Trophoblast cell (in vitro differentiated cells and primary cell): ENCODE results near the gene IGF2BP3.

Source experiments
- DNase-seq, 2 donors: peaks; one replicate each; pipeline ENCODE4 v3.0.0-alpha.2; 2016
- H2AFZ ChIP-seq: 2 replicates; pipeline ENCODE4 v1.6.1; 2013; ENCODE audit warnings: low read length, moderate library complexity, mild to moderate bottlenecking; ENCODE audit not compliant: insufficient read depth, poor library complexity
- H2AK5ac ChIP-seq: 2 replicates; pipeline ENCODE4 v1.6.1; 2013; ENCODE audit warnings: mild to moderate bottlenecking, low read length
- H2BK120ac ChIP-seq: 2 replicates; pipeline ENCODE4 v1.6.1; 2013; ENCODE audit warnings: low read length, mild to moderate bottlenecking, moderate library complexity; ENCODE audit not compliant: insufficient read depth, poor library complexity
- H2BK12ac ChIP-seq: 2 replicates; pipeline ENCODE4 v1.6.1; 2013; ENCODE audit warnings: mild to moderate bottlenecking, low read length, moderate library complexity
- H2BK5ac ChIP-seq: 2 replicates; pipeline ENCODE4 v1.6.1; 2013; ENCODE audit warnings: low read length, low read depth, moderate library complexity, mild to moderate bottlenecking; ENCODE audit not compliant: poor library complexity
- H3K14ac ChIP-seq: 2 replicates; pipeline ENCODE4 v1.6.1; 2013; ENCODE audit warnings: mild to moderate bottlenecking, low read length
- H3K18ac ChIP-seq: 2 replicates; pipeline ENCODE4 v1.6.1; 2013; ENCODE audit warnings: mild to moderate bottlenecking, low read length
- H3K23ac ChIP-seq: 2 replicates; pipeline ENCODE4 v1.6.1; 2013; ENCODE audit warnings: low read length
- H3K27ac ChIP-seq: 2 replicates; pipeline ENCODE4 v1.5.1; 2013; ENCODE audit warnings: low read depth, mild to moderate bottlenecking, inconsistent platforms, low read length, moderate library complexity
- H3K27me3 ChIP-seq: 2 replicates; pipeline ENCODE4 v1.6.1; 2013; ENCODE audit warnings: inconsistent platforms, mild to moderate bottlenecking, low read length, moderate library complexity; ENCODE audit not compliant: insufficient read depth
- H3K36me3 ChIP-seq, 2 experiments: 1 replicate in 1 of 2; 2 replicates in 1 of 2; pipeline ENCODE4 v1.6.1; 2013; ENCODE audit warnings: low read length in 2 of 2, mild to moderate bottlenecking in 2 of 2, moderate library complexity in 1 of 2; ENCODE audit not compliant: insufficient read depth in 2 of 2, control insufficient read depth in 1 of 2
- H3K4ac ChIP-seq: 2 replicates; pipeline ENCODE4 v1.6.1; 2013; ENCODE audit warnings: low read depth, mild to moderate bottlenecking, low read length, moderate library complexity
- H3K4me1 ChIP-seq, 2 experiments: 1 replicate in 1 of 2; 2 replicates in 1 of 2; pipeline ENCODE4 v1.6.1; 2013; ENCODE audit warnings: low read length in 2 of 2, mild to moderate bottlenecking in 2 of 2, moderate library complexity in 1 of 2; ENCODE audit not compliant: insufficient read depth in 2 of 2, control insufficient read depth in 1 of 2
- H3K4me2 ChIP-seq: 2 replicates; pipeline ENCODE4 v1.6.1; 2013; ENCODE audit warnings: inconsistent platforms, mild to moderate bottlenecking, low read length, moderate library complexity
- H3K4me3 ChIP-seq: 2 replicates; pipeline ENCODE4 v1.5.1; 2013; ENCODE audit warnings: mild to moderate bottlenecking, low read depth, low read length, inconsistent platforms
- H3K79me1 ChIP-seq: one replicate; pipeline ENCODE4 v1.6.1; 2013; ENCODE audit warnings: low read length
- H3K79me2 ChIP-seq: 2 replicates; pipeline ENCODE4 v1.6.1; 2013; ENCODE audit warnings: low read length, mild to moderate bottlenecking; ENCODE audit not compliant: control insufficient read depth, insufficient read depth, poor library complexity
- H3K9ac ChIP-seq: 2 replicates; pipeline ENCODE4 v1.6.1; 2013; ENCODE audit warnings: mild to moderate bottlenecking, low read length
- H3K9me3 ChIP-seq: 2 replicates; pipeline ENCODE4 v1.6.1; 2013; ENCODE audit warnings: low read depth, mild to moderate bottlenecking, control low read depth, inconsistent platforms, low read length; ENCODE audit not compliant: insufficient read depth
- H4K12ac ChIP-seq: 2 replicates; pipeline ENCODE4 v1.6.1; 2013; ENCODE audit warnings: low read depth, mild to moderate bottlenecking, low read length, moderate library complexity
- H4K8ac ChIP-seq: 2 replicates; pipeline ENCODE4 v1.6.1; 2013; ENCODE audit warnings: low read depth, mild to moderate bottlenecking, low read length, moderate library complexity
- H4K91ac ChIP-seq: one replicate; pipeline ENCODE4 v1.6.1; 2013; ENCODE audit warnings: low read depth, mild to moderate bottlenecking, low read length, moderate library complexity
- WGBS: extraction: QIAGEN DNeasy Blood & Tissue Kit; methylation state at CpG from one replicate; pipeline ENCODE4 v1.1.7; 2013; ENCODE audit warnings: missing lambda C conversion rate; ENCODE audit not compliant: insufficient read length, insufficient coverage; ENCODE audit errors: extremely low coverage; 5-methylcytosine and 5-hydroxymethylcytosine counted together

IGF2BP3 gene

GRCh38 chr7:23277359-23277989, 192.8 kb downstream of the IGF2BP3 start:
- H3K9ac ChIP-seq, result no peak overlapping the region
- WGBS, result no CpG with 5 or more reads among the region's 6 CpGs
- H3K4ac ChIP-seq, result no peak overlapping the region
- no peak overlapping the region for H3K14ac ChIP-seq
- H3K9me3 ChIP-seq, result no peaks in the 10 kb centered on the region
- H2AFZ ChIP-seq, result no peak overlapping the region
- no peak overlapping the region for H3K27ac ChIP-seq
- H3K4me3 ChIP-seq, result no peak overlapping the region
- no peak overlapping the region for H3K23ac ChIP-seq
- H4K8ac ChIP-seq, result no peak overlapping the region
- H3K4me1 ChIP-seq, result no peaks in the 10 kb centered on the region
- H4K12ac ChIP-seq, result no peak overlapping the region
- no peak overlapping the region for H3K4me2 ChIP-seq
- H2AK5ac ChIP-seq, result no peak overlapping the region
- no peak overlapping the region for H2BK12ac ChIP-seq
- no peaks in the 10 kb centered on the region for H3K79me1 ChIP-seq
- DNase-seq, result peak in 1 of 2 donors; percentile 81
- H3K36me3 ChIP-seq, result no peaks in the 10 kb centered on the region
- H3K27me3 ChIP-seq, result no peaks in the 10 kb centered on the region
- H3K79me2 ChIP-seq, result no peaks in the 10 kb centered on the region
- no peak overlapping the region for H2BK5ac ChIP-seq
- no peak overlapping the region for H2BK120ac ChIP-seq
- no peak overlapping the region for H3K18ac ChIP-seq
- H4K91ac ChIP-seq, result no peak overlapping the region

- no peak overlapping the region for H3K27ac ChIP-seq
- no peak overlapping the region for H2AK5ac ChIP-seq
- H3K36me3 ChIP-seq, result no peaks in the 10 kb centered on the region
- no peak overlapping the region for H2BK120ac ChIP-seq
- no peak for DNase-seq
- no peak overlapping the region for H2BK5ac ChIP-seq
- H3K4ac ChIP-seq, result no peak overlapping the region
- H3K9ac ChIP-seq, result no peak overlapping the region
- no peak overlapping the region for H2BK12ac ChIP-seq
- no peak overlapping the region for H3K14ac ChIP-seq
- no peak overlapping the region for H4K8ac ChIP-seq
- no peak overlapping the region for H3K23ac ChIP-seq
- no peaks in the 10 kb centered on the region for H3K27me3 ChIP-seq
- no peak overlapping the region for H2AFZ ChIP-seq
- H3K4me3 ChIP-seq, result no peak overlapping the region
- no peaks in the 10 kb centered on the region for H3K4me1 ChIP-seq
- no peak overlapping the region for H3K4me2 ChIP-seq
- H4K91ac ChIP-seq, result no peak overlapping the region
- H3K79me2 ChIP-seq, result no peaks in the 10 kb centered on the region
- H3K18ac ChIP-seq, result no peak overlapping the region
- no peaks in the 10 kb centered on the region for H3K79me1 ChIP-seq
- no CpG with 5 or more reads among the region's 3 CpGs for WGBS
- H4K12ac ChIP-seq, result no peak overlapping the region
- H3K9me3 ChIP-seq, result no peaks in the 10 kb centered on the region
These were observed 193.3 kb downstream of the IGF2BP3 start for GRCh38 chr7:23276947-23277346.

GRCh38 chr7:23276376-23276775, 193.9 kb downstream of the IGF2BP3 start:
- H3K23ac ChIP-seq, result no peak overlapping the region
- H2AFZ ChIP-seq, result no peak overlapping the region
- H3K18ac ChIP-seq, result no peak overlapping the region
- H2AK5ac ChIP-seq, result no peak overlapping the region
- H3K79me1 ChIP-seq, result no peaks in the 10 kb centered on the region
- no peak for DNase-seq
- H3K36me3 ChIP-seq, result no peaks in the 10 kb centered on the region
- no peak overlapping the region for H3K4me3 ChIP-seq
- H3K14ac ChIP-seq, result no peak overlapping the region
- H3K9ac ChIP-seq, result no peak overlapping the region
- H2BK12ac ChIP-seq, result no peak overlapping the region
- no peak overlapping the region for H2BK5ac ChIP-seq
- no peak overlapping the region for H3K4me2 ChIP-seq
- no peaks in the 10 kb centered on the region for H3K79me2 ChIP-seq
- no peak overlapping the region for H4K91ac ChIP-seq
- no peaks in the 10 kb centered on the region for H3K27me3 ChIP-seq
- H3K27ac ChIP-seq, result no peak overlapping the region
- H4K12ac ChIP-seq, result no peak overlapping the region
- H3K4ac ChIP-seq, result no peak overlapping the region
- no peak overlapping the region for H4K8ac ChIP-seq
- H3K9me3 ChIP-seq, result no peaks in the 10 kb centered on the region
- H2BK120ac ChIP-seq, result no peak overlapping the region
- H3K4me1 ChIP-seq, result no peaks in the 10 kb centered on the region
- WGBS, result no CpG with 5 or more reads among the region's 5 CpGs

GRCh38 chr7:23275912-23276311, 194.4 kb downstream of the IGF2BP3 start:
- Histone ChIP-seq H3K4ac (no peak overlapping the region), H2AFZ (no peak overlapping the region), H3K9me3 (no peaks in the 10 kb centered on the region), H2BK5ac (no peak overlapping the region), H2BK12ac (no peak overlapping the region), H3K4me1 (no peaks in the 10 kb centered on the region), H2BK120ac (no peak overlapping the region), H3K23ac (no peak overlapping the region), H3K79me2 (no peaks in the 10 kb centered on the region), H3K4me2 (no peak overlapping the region), H3K14ac (no peak overlapping the region), H4K12ac (no peak overlapping the region), H4K91ac (no peak overlapping the region), H3K27me3 (no peaks in the 10 kb centered on the region), H3K27ac (no peak overlapping the region), H2AK5ac (no peak overlapping the region), H3K79me1 (no peaks in the 10 kb centered on the region), H3K4me3 (no peak overlapping the region), H4K8ac (no peak overlapping the region), H3K9ac (no peak overlapping the region), H3K36me3 (no peaks in the 10 kb centered on the region), H3K18ac (no peak overlapping the region)
- DNase-seq, result no peak
- no CpG with 5 or more reads among the region's 5 CpGs for WGBS
